ENCODE measurements around the gene RBM7. TPM values are rescaled to one million over a fixed set of nuclear protein-coding genes. Genes with fewer than 3 reads are reported as not detected.

The RBM7 gene
- total and polyA plus RNA-seq, 2 experiments from 2014 or later: 48.6 to 57.0 TPM

GRCh38 chr11:114379394-114380069 lies 20.9 kb upstream of the RBM7 start:
- WGBS, 2 experiments (ENCODE audit: low coverage in 1 of 2, low lambda C conversion rate in 2 of 2, missing lambda C conversion rate in 2 of 2): 92 to 93% methylated on average over 5 of the region's 5 CpGs
- H3K4me3 ChIP-seq: no peak overlapping the region

GRCh38 chr11:114382509-114382908 lies 18.0 kb upstream of the RBM7 start:
- no peak for TF ChIP-seq EZH2phosphoT487 (IDR thresholded peaks at IDR 0.05; ENCODE audit: insufficient read depth, low read depth)
- no peak for TF ChIP-seq EZH2 (IDR thresholded peaks at IDR 0.05; ENCODE audit: insufficient read depth, poor library complexity, severe bottlenecking)
- 57 to 61% methylated on average over 3 of the region's 3 CpGs for WGBS, 2 experiments (ENCODE audit: low coverage in 1 of 2, low lambda C conversion rate in 2 of 2, missing lambda C conversion rate in 2 of 2)
- peaks cover 28% of the 10 kb centered on the region for H3F3A ChIP-seq (ENCODE audit: insufficient read depth)
- H3K4me3 ChIP-seq: no peak overlapping the region
- H3K9me3 ChIP-seq (ENCODE audit: low read depth): no peaks in the 10 kb centered on the region
- H3K4me1 ChIP-seq (ENCODE audit: insufficient read depth): peaks cover 31% of the 10 kb centered on the region
- DNase-seq: no peak
- H3K79me2 ChIP-seq (ENCODE audit: insufficient read depth): no peaks in the 10 kb centered on the region
- in situ Hi-C loops (cut with MboI): no loop called here
- H2AFZ ChIP-seq: no peak overlapping the region
- no peaks in the 10 kb centered on the region for H3K9me2 ChIP-seq (ENCODE audit: insufficient read depth)
- no peaks in the 10 kb centered on the region for H3K36me3 ChIP-seq (ENCODE audit: low read depth)
- no peak overlapping the region for H3K9ac ChIP-seq
- no peaks in the 10 kb centered on the region for H3K27me3 ChIP-seq (replicated peaks; ENCODE audit: insufficient read depth)
- no peaks in the 10 kb centered on the region for H4K20me1 ChIP-seq (ENCODE audit: insufficient read depth)
- H3K4me2 ChIP-seq (ENCODE audit: unreplicated experiment): no peak overlapping the region
- H3K27ac ChIP-seq: no peak overlapping the region

More at GRCh38 chr11:114379394-114380069, 20.9 kb upstream of the RBM7 start:
- Histone ChIP-seq H3K4me2 (ENCODE audit: unreplicated experiment) (no peak overlapping the region), H3F3A (ENCODE audit: insufficient read depth) (peaks cover 30% of the 10 kb centered on the region), H3K27ac (no peak overlapping the region), H3K36me3 (ENCODE audit: low read depth) (no peaks in the 10 kb centered on the region), H3K9me2 (ENCODE audit: insufficient read depth) (no peaks in the 10 kb centered on the region), H3K4me1 (ENCODE audit: insufficient read depth) (peaks cover 21% of the 10 kb centered on the region), H3K27me3 (replicated peaks; ENCODE audit: insufficient read depth) (no peaks in the 10 kb centered on the region), H3K79me2 (ENCODE audit: insufficient read depth) (no peaks in the 10 kb centered on the region), H4K20me1 (ENCODE audit: insufficient read depth) (no peaks in the 10 kb centered on the region), H3K9ac (no peak overlapping the region), H3K9me3 (ENCODE audit: low read depth) (no peaks in the 10 kb centered on the region), H2AFZ (no peak overlapping the region)
- TF ChIP-seq EZH2phosphoT487 (IDR thresholded peaks at IDR 0.05; ENCODE audit: insufficient read depth, low read depth): no peak
- no peak for TF ChIP-seq EZH2 (IDR thresholded peaks at IDR 0.05; ENCODE audit: insufficient read depth, poor library complexity, severe bottlenecking)
- DNase-seq: no peak
- in situ Hi-C loops (cut with MboI): no loop called here

- H3K36me3 ChIP-seq (ENCODE audit: low read depth): no peaks in the 10 kb centered on the region
- H2AFZ ChIP-seq: no peak overlapping the region
- in situ Hi-C loops (cut with MboI): no loop called here
- no peaks in the 10 kb centered on the region for H4K20me1 ChIP-seq (ENCODE audit: insufficient read depth)
- H3K27me3 ChIP-seq (replicated peaks; ENCODE audit: insufficient read depth): no peaks in the 10 kb centered on the region
- no peaks in the 10 kb centered on the region for H3K9me2 ChIP-seq (ENCODE audit: insufficient read depth)
- 48 to 61% methylated on average over 1 of the region's 1 CpG for WGBS, 2 experiments (ENCODE audit: low coverage in 1 of 2, low lambda C conversion rate in 2 of 2, missing lambda C conversion rate in 2 of 2)
- H3K27ac ChIP-seq: no peak overlapping the region
- peaks cover 12% of the 10 kb centered on the region for H3F3A ChIP-seq (ENCODE audit: insufficient read depth)
- no peak overlapping the region for H3K9ac ChIP-seq
- no peaks in the 10 kb centered on the region for H3K79me2 ChIP-seq (ENCODE audit: insufficient read depth)
- H3K4me3 ChIP-seq: no peak overlapping the region
- TF ChIP-seq EZH2 (IDR thresholded peaks at IDR 0.05; ENCODE audit: insufficient read depth, poor library complexity, severe bottlenecking) (no peak), EZH2phosphoT487 (IDR thresholded peaks at IDR 0.05; ENCODE audit: insufficient read depth, low read depth) (no peak)
- DNase-seq: no peak
- H3K4me2 ChIP-seq (ENCODE audit: unreplicated experiment): no peak overlapping the region
- H3K4me1 ChIP-seq (ENCODE audit: insufficient read depth): peaks cover 15% of the 10 kb centered on the region
- no peaks in the 10 kb centered on the region for H3K9me3 ChIP-seq (ENCODE audit: low read depth)
Observed at GRCh38 chr11:114384487-114384886, 16.0 kb upstream of the RBM7 start.

GRCh38 chr11:114386131-114386530 lies 14.3 kb upstream of the RBM7 start:
- no peaks in the 10 kb centered on the region for H3K36me3 ChIP-seq (ENCODE audit: low read depth)
- peak overlapping the region; percentile 31; the same call in 1 of the 2 replicates for H3K27ac ChIP-seq
- peaks cover 12% of the 10 kb centered on the region for H3F3A ChIP-seq (ENCODE audit: insufficient read depth)
- no peaks in the 10 kb centered on the region for H3K79me2 ChIP-seq (ENCODE audit: insufficient read depth)
- TF ChIP-seq EZH2phosphoT487 (IDR thresholded peaks at IDR 0.05; ENCODE audit: insufficient read depth, low read depth) (no peak), EZH2 (IDR thresholded peaks at IDR 0.05; ENCODE audit: insufficient read depth, poor library complexity, severe bottlenecking) (no peak)
- H3K9ac ChIP-seq: no peak overlapping the region
- no peaks in the 10 kb centered on the region for H3K27me3 ChIP-seq (replicated peaks; ENCODE audit: insufficient read depth)
- no peak for DNase-seq
- no peaks in the 10 kb centered on the region for H3K9me2 ChIP-seq (ENCODE audit: insufficient read depth)
- H3K9me3 ChIP-seq (ENCODE audit: low read depth): no peaks in the 10 kb centered on the region
- H3K4me3 ChIP-seq: no peak overlapping the region
- 54 to 56% methylated on average over 2 of the region's 2 CpGs for WGBS, 2 experiments (ENCODE audit: low coverage in 1 of 2, low lambda C conversion rate in 2 of 2, missing lambda C conversion rate in 2 of 2)
- peaks cover 15% of the 10 kb centered on the region for H3K4me1 ChIP-seq (ENCODE audit: insufficient read depth)
- in situ Hi-C loops (cut with MboI): no loop called here
- peak overlapping the region; percentile 26 for H3K4me2 ChIP-seq (ENCODE audit: unreplicated experiment)
- H4K20me1 ChIP-seq (ENCODE audit: insufficient read depth): no peaks in the 10 kb centered on the region
- 0 out of 2 replicates have a peak overlapping the region, but pooled peaks have one; percentile 38 for H2AFZ ChIP-seq

All from GM23248 (cell line).